Right atrium auricular region (tissue), 2 donors: ENCODE results near the gene GTSE1. TPM values are rescaled to one million over a fixed set of nuclear protein-coding genes. Genes with fewer than 3 reads are reported as not detected.

Source experiments
- DNase-seq: peaks from one replicate; pipeline ENCODE4 v3.0.0-alpha.2; 2019; ENCODE audit warnings: low spot score
- H3K27ac ChIP-seq, 2 donors: fragments of 200-600 bp; sonication (generic); 1 replicate in 1 of 2; 2 replicates in 1 of 2; pipeline ENCODE4 v1.5.1; 2016 to 2019
- H3K27me3 ChIP-seq, 2 donors: fragments of 200-600 bp; sonication (generic); one replicate each; pipeline versions ENCODE4 v1.5.1 to v1.6.0; 2017 to 2019
- H3K36me3 ChIP-seq: fragments of 200-600 bp; sonication (generic); one replicate; pipeline ENCODE4 v1.5.1; 2016
- H3K4me1 ChIP-seq, 2 donors: fragments of 200-600 bp; sonication (generic); one replicate each; pipeline versions ENCODE4 v1.5.1 to v1.6.0; 2017 to 2019
- H3K4me3 ChIP-seq, 2 donors: fragments of 200-600 bp; sonication (generic); 1 replicate in 1 of 2; 2 replicates in 1 of 2; pipeline ENCODE4 v1.5.1; 2017 to 2019; ENCODE audit warnings: mild to moderate bottlenecking in 1 of 2, moderate library complexity in 1 of 2
- H3K9me3 ChIP-seq, 2 donors: fragments of 200-600 bp; sonication (generic); one replicate each; pipeline ENCODE4 v1.5.1; 2019
- CTCF ChIP-seq, 2 donors: fragments of 200-600 bp; sonication (generic); IDR thresholded peaks; one replicate each; pipeline ENCODE4 v1.5.1; 2019; ENCODE audit warnings: antibody characterized with exemption in 2 of 2
- total RNA-seq, 2 donors: library from RNA; depleted of rRNA; stranded (reverse); fragments of >200 nt; gene quantifications; one replicate each; pipeline ENCODE4 v1.1.0, GENCODE V29; 2016

GTSE1 gene
- total RNA-seq, 2 donors from 2014 or later: 0.16 to 0.63 TPM

GRCh38 chr22:46330426-46330825, 33.8 kb downstream of the GTSE1 start:
- TF ChIP-seq CTCF (IDR thresholded peaks at IDR 0.05): no peak
- no peak for DNase-seq
- H3K36me3 ChIP-seq: no peaks in the 10 kb centered on the region
- no peaks in the 10 kb centered on the region for H3K27me3 ChIP-seq
- H3K4me1 ChIP-seq: peaks cover 0 to 7% of the 10 kb centered on the region in 2 donors
- H3K27ac ChIP-seq: no peak overlapping the region
- H3K9me3 ChIP-seq: no peaks in the 10 kb centered on the region
- H3K4me3 ChIP-seq: no peak overlapping the region

GRCh38 chr22:46331496-46331895, 34.8 kb downstream of the GTSE1 start:
- Histone ChIP-seq H3K4me3 (no peak overlapping the region), H3K4me1 (peaks cover 0 to 9% of the 10 kb centered on the region in 2 donors), H3K9me3 (no peaks in the 10 kb centered on the region), H3K36me3 (no peaks in the 10 kb centered on the region), H3K27ac (no peak overlapping the region), H3K27me3 (no peaks in the 10 kb centered on the region)
- no peak for DNase-seq
- TF ChIP-seq CTCF (IDR thresholded peaks at IDR 0.05): no peak

GRCh38 chr22:46335201-46336118, 38.8 kb downstream of the GTSE1 start, which contains the start of gene TRMU:
TSS of gene TRMU (plus strand) at chr22:46335714. CDS start at chr22:46335765, 51 bp downstream.
- peak within 1 kb of the TSS; percentile 61 to 93 for H3K4me3 ChIP-seq
- H3K27ac ChIP-seq: peak within 1 kb of the TSS; percentile 93 to 94
- no peak for TF ChIP-seq CTCF (IDR thresholded peaks at IDR 0.05)
- peaks cover 0 to 19% of the 10 kb centered on the region in 2 donors for H3K4me1 ChIP-seq
- H3K27me3 ChIP-seq: no peaks in the 10 kb centered on the region
- no peaks in the 10 kb centered on the region for H3K9me3 ChIP-seq
- H3K36me3 ChIP-seq: peaks cover 23% of the 10 kb centered on the region
- DNase-seq: peak; percentile 76

GRCh38 chr22:46336119-46337078, 39.7 kb downstream of the GTSE1 start:
- no peak for TF ChIP-seq CTCF (IDR thresholded peaks at IDR 0.05)
- H3K27ac ChIP-seq: peak overlapping the region; percentile 93 to 94
- H3K4me1 ChIP-seq: peaks cover 0 to 19% of the 10 kb centered on the region in 2 donors
- H3K9me3 ChIP-seq: no peaks in the 10 kb centered on the region
- peak overlapping the region; percentile 61 to 93 for H3K4me3 ChIP-seq
- DNase-seq: no peak
- peaks cover 31% of the 10 kb centered on the region for H3K36me3 ChIP-seq
- H3K27me3 ChIP-seq: no peaks in the 10 kb centered on the region

- H3K4me1 ChIP-seq: peaks cover 0 to 19% of the 10 kb centered on the region in 2 donors
- no peak for DNase-seq
- peak overlapping the region in 1 of 2 donors; percentile 93 for H3K27ac ChIP-seq
- peaks cover 41% of the 10 kb centered on the region for H3K36me3 ChIP-seq
- no peak overlapping the region for H3K4me3 ChIP-seq
- no peaks in the 10 kb centered on the region for H3K9me3 ChIP-seq
- TF ChIP-seq CTCF (IDR thresholded peaks at IDR 0.05): no peak
- H3K27me3 ChIP-seq: no peaks in the 10 kb centered on the region
These were observed 41.2 kb downstream of the GTSE1 start for GRCh38 chr22:46337870-46338269.
